HG03432 (cell line): Measurements from ENCODE around the gene MPDZ.

Experiments
- ATAC-seq: cut with Tn5 transposase; IDR thresholded peaks from one replicate; pipeline ENCODE4 v1.9.1; 2021; ENCODE audit warnings: mild to moderate bottlenecking, moderate library complexity; ENCODE audit not compliant: unreplicated experiment

The MPDZ gene

GRCh38 chr9:13279284-13280141 is at the start of gene MPDZ:
MPDZ (minus strand) TSS chr9:13279692; CDS start chr9:13250315, 29,377 bp downstream.
- ATAC-seq, result no peak

- ATAC-seq, result no peak
Observed at GRCh38 chr9:13324988-13325387, 45.5 kb upstream of the MPDZ start.

- ATAC-seq, result no peak
Observed at GRCh38 chr9:13322828-13323550, 43.5 kb upstream of the MPDZ start.

- ATAC-seq, result no peak
Observed at GRCh38 chr9:13318027-13318426, 38.5 kb upstream of the MPDZ start.

- ATAC-seq, result no peak
Observed at GRCh38 chr9:13296972-13297371, 17.5 kb upstream of the MPDZ start.

- no peak for ATAC-seq
Observed at GRCh38 chr9:13295556-13295955, 16.1 kb upstream of the MPDZ start.

- ATAC-seq, result no peak
Observed at GRCh38 chr9:13292782-13293181, 13.3 kb upstream of the MPDZ start.

- no peak for ATAC-seq
Observed at GRCh38 chr9:13292158-13292557, 12.7 kb upstream of the MPDZ start.

- no peak for ATAC-seq
Observed at GRCh38 chr9:13291718-13292117, 12.2 kb upstream of the MPDZ start.

GRCh38 chr9:13284011-13284410 is 4.5 kb upstream of the MPDZ start:
- ATAC-seq, result no peak

GRCh38 chr9:13282998-13283397 is 3.5 kb upstream of the MPDZ start:
- ATAC-seq, result no peak

- no peak for ATAC-seq
Observed at GRCh38 chr9:13281356-13282016, 2.0 kb upstream of the MPDZ start.

- no peak for ATAC-seq
Observed at GRCh38 chr9:13278368-13279246, 885 bp downstream of the MPDZ start.

- ATAC-seq, result no peak
Observed at GRCh38 chr9:13278023-13278367, 1.5 kb downstream of the MPDZ start.

- ATAC-seq, result no peak
Observed at GRCh38 chr9:13274886-13275641, 4.4 kb downstream of the MPDZ start.

GRCh38 chr9:13270734-13271133 is 8.8 kb downstream of the MPDZ start:
- ATAC-seq, result no peak

GRCh38 chr9:13269589-13270452 is 9.7 kb downstream of the MPDZ start:
- ATAC-seq, result no peak

GRCh38 chr9:13268469-13268868 is 11.0 kb downstream of the MPDZ start:
- ATAC-seq, result no peak

GRCh38 chr9:13267743-13268142 is 11.7 kb downstream of the MPDZ start:
- ATAC-seq, result no peak
